ENCODE data around the gene TBC1D12.

- TF ChIP-seq CTCF (conservative IDR thresholded peaks at IDR 0.05; ENCODE audit: low read depth, low read length) (no peak), EZH2 (IDR thresholded peaks at IDR 0.05; ENCODE audit: borderline replicate concordance, low read depth, low read length, poor library complexity, severe bottlenecking) (no peak)
Observed at GRCh38 chr10:94364482-94364881, 37.9 kb upstream of the TBC1D12 start.

Measured in A673 (cell line).